Karpas-422 (cell line): ENCODE results near the gene BCL2. TPM values are rescaled to one million over a fixed set of nuclear protein-coding genes. Genes with fewer than 3 reads are reported as not detected.

ENCODE experiments used
- DNase-seq: peaks from one replicate; pipeline ENCODE4 v3.0.0-alpha.2; 2015
- H2AFZ ChIP-seq: fragments of 200-600 bp; sonication (generic); 2 replicates; pipeline ENCODE4 v1.6.1; 2014; ENCODE audit warnings: antibody characterized with exemption, low read length, mixed read lengths
- H3K27ac ChIP-seq: fragments of 200-600 bp; sonication (generic); 2 replicates; pipeline ENCODE4 v1.5.1; 2014; ENCODE audit warnings: mild to moderate bottlenecking, low read length, moderate library complexity
- H3K27me3 ChIP-seq: fragments of 200-600 bp; sonication (generic); 2 replicates; pipeline ENCODE4 v1.6.1; 2014; ENCODE audit warnings: low read length, mixed read lengths
- H3K36me3 ChIP-seq: fragments of 200-600 bp; sonication (generic); 2 replicates; pipeline ENCODE4 v1.6.1; 2014; ENCODE audit warnings: low read length, mixed read lengths; ENCODE audit not compliant: insufficient read depth
- H3K4me1 ChIP-seq: fragments of 200-600 bp; sonication (generic); 2 replicates; pipeline ENCODE4 v1.6.1; 2014; ENCODE audit warnings: mild to moderate bottlenecking, low read length, mixed read lengths
- H3K4me2 ChIP-seq: fragments of 200-600 bp; sonication (generic); 2 replicates; pipeline ENCODE4 v1.6.1; 2014; ENCODE audit warnings: low read length, low read depth, mild to moderate bottlenecking; ENCODE audit not compliant: poor library complexity, severe bottlenecking
- H3K4me3 ChIP-seq: fragments of 200-600 bp; sonication (generic); 2 replicates; pipeline ENCODE4 v1.5.1; 2014; ENCODE audit warnings: mild to moderate bottlenecking, antibody characterized with exemption, low read length, mixed read lengths
- H3K79me2 ChIP-seq: fragments of 200-600 bp; sonication (generic); 2 replicates; pipeline ENCODE4 v1.6.1; 2014; ENCODE audit warnings: mild to moderate bottlenecking, low read length, mixed read lengths
- H3K9ac ChIP-seq: fragments of 200-600 bp; sonication (generic); 2 replicates; pipeline ENCODE4 v1.6.0; 2014; ENCODE audit warnings: low read length
- H3K9me2 ChIP-seq: fragments of 200-600 bp; sonication (generic), shearing (Covaris generic); replicated peaks from 2 replicates; pipeline ENCODE4 v1.6.0; 2014; ENCODE audit warnings: mild to moderate bottlenecking, low read length, moderate library complexity; ENCODE audit not compliant: insufficient read depth
- H3K9me3 ChIP-seq: fragments of 300-700, 200-600 bp; sonication (generic); 2 replicates; pipeline ENCODE4 v1.6.1; 2014; ENCODE audit warnings: low read length, mixed read lengths
- H4K20me1 ChIP-seq: fragments of 200-600 bp; sonication (generic); 2 replicates; pipeline ENCODE4 v1.6.1; 2014; ENCODE audit warnings: mild to moderate bottlenecking, antibody characterized with exemption, low read length, low read depth; ENCODE audit not compliant: insufficient read depth
- total RNA-seq: library from RNA; depleted of rRNA; stranded (reverse); fragments of >200 nt; shearing (Covaris generic); gene quantifications from 2 replicates; pipeline ENCODE4 v1.2.3, GENCODE V29; 2014; ENCODE audit warnings: low replicate concordance

Gene BCL2
- total RNA-seq, 1 experiment from 2014 or later, result 271 TPM

GRCh38 chr18:63157293-63158011, 162.1 kb downstream of the BCL2 start:
- Histone ChIP-seq H3K36me3 (no peaks in the 10 kb centered on the region), H3K27ac (peak overlapping the region; percentile 91), H3K9me3 (no peaks in the 10 kb centered on the region), H3K27me3 (no peaks in the 10 kb centered on the region), H3K4me2 (peak overlapping the region; percentile 64), H3K9ac (peak overlapping the region; percentile 65), H3K4me1 (peaks cover 100% of the 10 kb centered on the region), H4K20me1 (no peaks in the 10 kb centered on the region; the same call in 1 of the 2 replicates), H3K9me2 (no peaks in the 10 kb centered on the region), H3K79me2 (peaks cover 89% of the 10 kb centered on the region), H3K4me3 (peak overlapping the region; percentile 49), H2AFZ (no peak overlapping the region)
- DNase-seq, result peak; percentile 59

GRCh38 chr18:63155910-63156773, 163.4 kb downstream of the BCL2 start:
- H3K9ac ChIP-seq, result peak overlapping the region; percentile 65

GRCh38 chr18:63155169-63155852, 164.3 kb downstream of the BCL2 start:
- H3K27me3 ChIP-seq, result no peaks in the 10 kb centered on the region
- peak overlapping the region; percentile 64 for H3K4me2 ChIP-seq
- H3K36me3 ChIP-seq, result no peaks in the 10 kb centered on the region
- H2AFZ ChIP-seq, result no peak overlapping the region; the same call in 1 of the 2 replicates
- DNase-seq, result peak; percentile 97
- peaks cover 88% of the 10 kb centered on the region for H3K79me2 ChIP-seq
- H3K9me3 ChIP-seq, result no peaks in the 10 kb centered on the region
- H3K4me1 ChIP-seq, result peaks cover 100% of the 10 kb centered on the region
- peak overlapping the region; percentile 65 for H3K9ac ChIP-seq
- H3K4me3 ChIP-seq, result peak overlapping the region; percentile 49
- H3K9me2 ChIP-seq, result no peaks in the 10 kb centered on the region
- H3K27ac ChIP-seq, result peak overlapping the region; percentile 91
- H4K20me1 ChIP-seq, result no peaks in the 10 kb centered on the region

More at GRCh38 chr18:63155910-63156773, 163.4 kb downstream of the BCL2 start:
- peak overlapping the region; percentile 91 for H3K27ac ChIP-seq
- no peaks in the 10 kb centered on the region for H3K9me3 ChIP-seq
- no peaks in the 10 kb centered on the region for H3K27me3 ChIP-seq
- H3K4me3 ChIP-seq, result peak overlapping the region; percentile 49
- H3K79me2 ChIP-seq, result peaks cover 88% of the 10 kb centered on the region
- H4K20me1 ChIP-seq, result no peaks in the 10 kb centered on the region; the same call in 1 of the 2 replicates
- no peaks in the 10 kb centered on the region for H3K9me2 ChIP-seq
- peak overlapping the region; percentile 64 for H3K4me2 ChIP-seq
- no peak overlapping the region for H2AFZ ChIP-seq
- H3K36me3 ChIP-seq, result no peaks in the 10 kb centered on the region
- H3K4me1 ChIP-seq, result peaks cover 100% of the 10 kb centered on the region
- peak; percentile 78 for DNase-seq

- Histone ChIP-seq H3K36me3 (no peaks in the 10 kb centered on the region), H3K4me3 (peak overlapping the region; percentile 49), H3K4me2 (peak overlapping the region; percentile 64), H3K27me3 (no peaks in the 10 kb centered on the region), H3K9ac (peak overlapping the region; percentile 65), H3K4me1 (peaks cover 96% of the 10 kb centered on the region), H2AFZ (no peak overlapping the region), H3K79me2 (peaks cover 84% of the 10 kb centered on the region), H4K20me1 (no peaks in the 10 kb centered on the region), H3K27ac (peak overlapping the region; percentile 91), H3K9me3 (no peaks in the 10 kb centered on the region), H3K9me2 (no peaks in the 10 kb centered on the region)
- peak; percentile 52 for DNase-seq
Observed at GRCh38 chr18:63154350-63155152, 165.0 kb downstream of the BCL2 start.

GRCh38 chr18:63152791-63153190, 166.8 kb downstream of the BCL2 start:
- Histone ChIP-seq H3K27me3 (no peaks in the 10 kb centered on the region), H3K4me2 (peak overlapping the region; percentile 64), H3K4me3 (peak overlapping the region; percentile 16), H3K9me3 (no peaks in the 10 kb centered on the region), H3K27ac (peak overlapping the region; percentile 91), H3K79me2 (peaks cover 82% of the 10 kb centered on the region), H3K36me3 (no peaks in the 10 kb centered on the region), H4K20me1 (no peaks in the 10 kb centered on the region), H3K9ac (peak overlapping the region; percentile 65), H2AFZ (no peak overlapping the region), H3K9me2 (no peaks in the 10 kb centered on the region), H3K4me1 (peaks cover 96% of the 10 kb centered on the region)
- DNase-seq, result peak; percentile 57

GRCh38 chr18:63152096-63152495, 167.5 kb downstream of the BCL2 start:
- H3K9me3 ChIP-seq, result no peaks in the 10 kb centered on the region
- no peaks in the 10 kb centered on the region for H3K27me3 ChIP-seq
- H4K20me1 ChIP-seq, result no peaks in the 10 kb centered on the region
- H3K9me2 ChIP-seq, result no peaks in the 10 kb centered on the region
- H3K36me3 ChIP-seq, result no peaks in the 10 kb centered on the region
- 0 out of 2 replicates have a peak overlapping the region, but pooled peaks have one; percentile 8 for H3K9ac ChIP-seq
- no peak overlapping the region for H3K4me3 ChIP-seq
- no peak for DNase-seq
- peaks cover 82% of the 10 kb centered on the region for H3K79me2 ChIP-seq
- peak overlapping the region; percentile 91 for H3K27ac ChIP-seq
- peak overlapping the region; percentile 64 for H3K4me2 ChIP-seq
- no peak overlapping the region for H2AFZ ChIP-seq
- peaks cover 96% of the 10 kb centered on the region for H3K4me1 ChIP-seq

- no peak overlapping the region for H2AFZ ChIP-seq
- H3K4me2 ChIP-seq, result peak overlapping the region; percentile 64
- no peaks in the 10 kb centered on the region for H3K36me3 ChIP-seq
- no peaks in the 10 kb centered on the region for H3K9me2 ChIP-seq
- H3K27ac ChIP-seq, result peak overlapping the region; percentile 91
- H3K4me3 ChIP-seq, result no peak overlapping the region
- peaks cover 80% of the 10 kb centered on the region for H3K79me2 ChIP-seq
- no peaks in the 10 kb centered on the region for H3K27me3 ChIP-seq
- H3K9ac ChIP-seq, result peak overlapping the region; percentile 8; the same call in 1 of the 2 replicates
- DNase-seq, result no peak
- H3K4me1 ChIP-seq, result peaks cover 96% of the 10 kb centered on the region
- H4K20me1 ChIP-seq, result no peaks in the 10 kb centered on the region
- H3K9me3 ChIP-seq, result no peaks in the 10 kb centered on the region
Observed at GRCh38 chr18:63151539-63151938, 168.0 kb downstream of the BCL2 start.
